CD4-positive, CD25-positive, alpha-beta regulatory T cell (primary cell): ENCODE data around the gene EFNB2. TPM values are rescaled to one million over a fixed set of nuclear protein-coding genes. Genes with fewer than 3 reads are reported as not detected.

Experiments
- ATAC-seq, 2 donors: fragments of 150-1000 bp; cut with Tn5 transposase; one replicate each; pipeline ENCODE4 v1.10.0; 2021; ENCODE audit warnings: low read depth in 2 of 2, moderate number of reproducible peaks in 2 of 2, moderate library complexity in 1 of 2
- DNase-seq, 3 donors: peaks; one replicate each; pipeline versions ENCODE4 v3.0.0 to v3.0.0-alpha.2; 2012 to 2022; ENCODE audit warnings: mixed read lengths in 1 of 3
- H3K27ac ChIP-seq: one replicate; pipeline ENCODE4 v1.7.0; 2013; ENCODE audit warnings: mild to moderate bottlenecking, low read length; ENCODE audit not compliant: insufficient read depth, poor library complexity, severe bottlenecking
- H3K27me3 ChIP-seq: one replicate; pipeline ENCODE4 v1.7.0; 2013; ENCODE audit warnings: low read length; ENCODE audit not compliant: control insufficient read depth, insufficient read depth
- H3K36me3 ChIP-seq: one replicate; pipeline ENCODE4 v1.7.0; 2013; ENCODE audit warnings: mild to moderate bottlenecking, low read length, moderate library complexity; ENCODE audit not compliant: control insufficient read depth, insufficient read depth
- H3K4me1 ChIP-seq: 2 replicates; pipeline ENCODE4 v1.7.0; 2013; ENCODE audit warnings: mild to moderate bottlenecking, low read length; ENCODE audit not compliant: insufficient read depth, control insufficient read depth, poor library complexity, severe bottlenecking
- H3K4me3 ChIP-seq: one replicate; pipeline ENCODE4 v1.7.0; 2013; ENCODE audit warnings: low read depth, mild to moderate bottlenecking, low read length, moderate library complexity
- H3K9me3 ChIP-seq, 2 experiments: 1 replicate in 1 of 2; 2 replicates in 1 of 2; pipeline ENCODE4 v1.7.0; 2013; ENCODE audit warnings: low read length in 2 of 2, mild to moderate bottlenecking in 1 of 2, moderate library complexity in 1 of 2; ENCODE audit not compliant: control insufficient read depth in 2 of 2
- H3K27ac Mint-ChIP-seq, 3 donors: one replicate each; pipeline ENCODE4 v1.8.0; 2020 to 2022; ENCODE audit warnings: mild to moderate bottlenecking in 3 of 3, mixed read lengths in 3 of 3, moderate library complexity in 2 of 3
- H3K27me3 Mint-ChIP-seq: one replicate; pipeline ENCODE4 v1.8.0; 2022; ENCODE audit warnings: mild to moderate bottlenecking, mixed read lengths
- H3K36me3 Mint-ChIP-seq: one replicate; pipeline ENCODE4 v1.8.0; 2020; ENCODE audit warnings: mixed read lengths
- H3K4me1 Mint-ChIP-seq, 4 donors: one replicate each; pipeline ENCODE4 v1.8.0; 2020 to 2022; ENCODE audit warnings: mixed read lengths in 4 of 4, mild to moderate bottlenecking in 1 of 4
- H3K4me3 Mint-ChIP-seq, 4 donors: one replicate each; pipeline ENCODE4 v1.8.0; 2020 to 2022; ENCODE audit warnings: mild to moderate bottlenecking in 4 of 4, mixed read lengths in 4 of 4, moderate library complexity in 3 of 4
- H3K9me3 Mint-ChIP-seq, 7 donors: one replicate each; pipeline ENCODE4 v1.8.0; 2020 to 2022; ENCODE audit warnings: mixed read lengths in 7 of 7, mild to moderate bottlenecking in 3 of 7, moderate library complexity in 2 of 7
- polyA plus RNA-seq, 4 donors: library from polyadenylated mRNA; unstranded; fragments of 300-500 nt; fragmentation: Illumina TruSeq; gene quantifications; one replicate each; pipeline ENCODE4 v1.2.3, GENCODE V29; 2021
- total RNA-seq: library from RNA; stranded (reverse); gene quantifications from one replicate; pipeline ENCODE4 v1.2.3, GENCODE V29; 2022

EFNB2 gene
- total and polyA plus RNA-seq, 5 donors from 2014 or later, result 0.20 to 0.49 (median 0.27) TPM; not detected in 2

DNA sequence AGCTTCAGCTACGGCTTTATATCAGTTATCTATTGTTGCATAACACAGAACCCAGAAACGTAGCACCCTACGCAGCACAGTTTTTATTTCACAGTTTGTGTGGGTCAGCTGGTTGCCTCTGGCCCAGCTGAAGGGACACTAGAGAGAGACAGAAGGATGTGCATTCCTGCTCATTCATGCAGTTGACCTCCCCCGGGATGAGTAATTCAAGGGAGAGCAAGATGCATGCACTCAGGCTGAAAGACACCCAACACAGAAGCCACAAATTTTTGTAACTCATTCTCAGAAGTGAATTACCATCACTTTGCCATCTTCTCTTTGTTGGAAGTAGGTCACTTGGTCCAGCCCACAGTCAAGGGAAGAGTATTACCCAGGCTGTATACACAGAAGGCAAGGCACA is 89.5 kb downstream of the EFNB2 start:
- no peak overlapping the region for H3K4me3 Mint-ChIP-seq
- Histone ChIP-seq H3K4me3 (no peak overlapping the region), H3K9me3 (no peaks in the 10 kb centered on the region), H3K4me1 (no peaks in the 10 kb centered on the region), H3K27ac (no peak overlapping the region), H3K27me3 (no peaks in the 10 kb centered on the region), H3K36me3 (no peaks in the 10 kb centered on the region)
- DNase-seq (no peak), ATAC-seq (no peak)
- H3K9me3 Mint-ChIP-seq, result peaks cover 0 to 2% (median 0%) of the 10 kb centered on the region in 7 donors
- H3K36me3 Mint-ChIP-seq, result no peaks in the 10 kb centered on the region
- H3K4me1 Mint-ChIP-seq, result no peaks in the 10 kb centered on the region
- no peak overlapping the region for H3K27ac Mint-ChIP-seq
- H3K27me3 Mint-ChIP-seq, result peaks cover 4% of the 10 kb centered on the region

GRCh38 chr13:106443607-106444322 is 91.7 kb downstream of the EFNB2 start:
- Mint-ChIP-seq H3K4me1 (no peaks in the 10 kb centered on the region), H3K4me3 (no peak overlapping the region), H3K27ac (no peak overlapping the region), H3K9me3 (peaks cover 0 to 4% (median 0%) of the 10 kb centered on the region in 7 donors), H3K27me3 (peaks cover under 1% of the 10 kb centered on the region), H3K36me3 (no peaks in the 10 kb centered on the region)
- H3K36me3 ChIP-seq, result no peaks in the 10 kb centered on the region
- no peaks in the 10 kb centered on the region for H3K27me3 ChIP-seq
- no peak overlapping the region for H3K4me3 ChIP-seq
- DNase-seq (no peak), ATAC-seq (no peak)
- no peak overlapping the region for H3K27ac ChIP-seq
- no peaks in the 10 kb centered on the region for H3K9me3 ChIP-seq
- no peaks in the 10 kb centered on the region for H3K4me1 ChIP-seq

DNA sequence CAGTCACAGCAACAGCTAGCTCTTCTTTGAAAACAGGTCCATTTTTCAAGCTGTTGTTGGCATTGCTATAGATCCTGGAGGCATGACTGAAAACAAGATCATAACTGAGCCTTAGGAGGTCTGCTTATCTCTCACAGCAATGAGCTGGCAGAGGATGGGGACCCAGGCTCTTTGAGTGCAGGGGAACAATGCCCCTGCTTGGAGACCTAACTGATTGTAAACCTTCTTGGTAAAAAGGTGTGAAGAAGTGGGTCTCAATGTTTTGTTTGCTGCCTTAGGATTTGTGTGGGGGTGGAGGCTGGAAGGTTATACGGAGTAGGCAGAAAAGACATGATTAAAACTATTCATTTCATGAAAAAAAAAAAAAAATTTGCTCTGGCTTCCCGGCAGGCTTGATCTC is 94.6 kb downstream of the EFNB2 start:
- Mint-ChIP-seq H3K27me3 (no peaks in the 10 kb centered on the region), H3K4me1 (no peaks in the 10 kb centered on the region), H3K27ac (no peak overlapping the region), H3K36me3 (no peaks in the 10 kb centered on the region), H3K9me3 (peaks cover 0 to 4% (median 0%) of the 10 kb centered on the region in 7 donors), H3K4me3 (no peak overlapping the region)
- H3K27ac ChIP-seq, result no peak overlapping the region
- H3K36me3 ChIP-seq, result no peaks in the 10 kb centered on the region
- H3K27me3 ChIP-seq, result no peaks in the 10 kb centered on the region
- H3K9me3 ChIP-seq, result no peaks in the 10 kb centered on the region
- DNase-seq, result no peak
- no peaks in the 10 kb centered on the region for H3K4me1 ChIP-seq
- no peak overlapping the region for H3K4me3 ChIP-seq
- ATAC-seq, result no peak

Other genes with a start within 250 kb of the EFNB2 start
- gene ARGLU1, start 32.5 kb upstream of the EFNB2 start, total RNA-seq, result 235 TPM
- 10 to 100 TPM; 25.7 to 43.1 (median 31.9) TPM for gene ARGLU1, start 32.5 kb upstream of the EFNB2 start, polyA plus RNA-seq